HFF-Myc (cell line): ENCODE results near the gene HUS1.

Experiments used
- DNase-seq: peaks from one replicate; pipeline ENCODE4 v3.0.0-alpha.2; 2011; ENCODE audit warnings: low read depth; ENCODE audit errors: extremely low read depth
- H3K4me3 ChIP-seq: replicated peaks from 2 replicates; pipeline ENCODE4 v1.5.1; 2011; ENCODE audit warnings: low read depth, mild to moderate bottlenecking, control low read depth, low read length
- TF ChIP-seq, protein P1 (sequence below): IDR thresholded peaks from 2 replicates; pipeline ENCODE4 v1.5.1; 2012; ENCODE audit warnings: mild to moderate bottlenecking, low read depth, low read length, control low read depth; ENCODE audit errors: missing control alignments

The HUS1 gene

DNA sequence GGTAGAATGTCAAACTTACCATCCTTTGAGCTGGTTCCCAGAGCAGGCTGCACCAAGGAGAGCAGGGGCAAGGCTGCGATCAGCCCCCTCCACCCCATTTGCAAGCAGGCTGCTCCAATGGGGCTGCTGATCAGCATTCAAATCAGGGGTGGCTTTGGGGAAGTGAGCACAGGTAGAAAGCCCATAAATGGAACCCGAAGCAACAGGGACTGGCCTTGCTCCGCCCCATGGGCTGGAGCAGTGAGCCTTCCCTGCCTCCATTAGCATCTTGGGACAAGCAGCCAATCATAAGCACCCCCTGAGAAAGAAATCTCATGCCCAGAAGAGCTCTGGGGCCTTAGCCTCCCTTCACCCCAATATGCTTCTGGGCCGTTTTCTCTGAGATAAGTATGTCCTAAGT is 27.2 kb downstream of the HUS1 start:
- no peak for DNase-seq
- H3K4me3 ChIP-seq: no peak overlapping the region
- TF ChIP-seq, protein P1, sequence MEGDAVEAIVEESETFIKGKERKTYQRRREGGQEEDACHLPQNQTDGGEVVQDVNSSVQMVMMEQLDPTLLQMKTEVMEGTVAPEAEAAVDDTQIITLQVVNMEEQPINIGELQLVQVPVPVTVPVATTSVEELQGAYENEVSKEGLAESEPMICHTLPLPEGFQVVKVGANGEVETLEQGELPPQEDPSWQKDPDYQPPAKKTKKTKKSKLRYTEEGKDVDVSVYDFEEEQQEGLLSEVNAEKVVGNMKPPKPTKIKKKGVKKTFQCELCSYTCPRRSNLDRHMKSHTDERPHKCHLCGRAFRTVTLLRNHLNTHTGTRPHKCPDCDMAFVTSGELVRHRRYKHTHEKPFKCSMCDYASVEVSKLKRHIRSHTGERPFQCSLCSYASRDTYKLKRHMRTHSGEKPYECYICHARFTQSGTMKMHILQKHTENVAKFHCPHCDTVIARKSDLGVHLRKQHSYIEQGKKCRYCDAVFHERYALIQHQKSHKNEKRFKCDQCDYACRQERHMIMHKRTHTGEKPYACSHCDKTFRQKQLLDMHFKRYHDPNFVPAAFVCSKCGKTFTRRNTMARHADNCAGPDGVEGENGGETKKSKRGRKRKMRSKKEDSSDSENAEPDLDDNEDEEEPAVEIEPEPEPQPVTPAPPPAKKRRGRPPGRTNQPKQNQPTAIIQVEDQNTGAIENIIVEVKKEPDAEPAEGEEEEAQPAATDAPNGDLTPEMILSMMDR: no peak

- H3K4me3 ChIP-seq: no peak overlapping the region
- TF ChIP-seq, protein P1: no peak
- no peak for DNase-seq
Observed at GRCh38 chr7:47951374-47951773, 28.0 kb downstream of the HUS1 start.

DNA sequence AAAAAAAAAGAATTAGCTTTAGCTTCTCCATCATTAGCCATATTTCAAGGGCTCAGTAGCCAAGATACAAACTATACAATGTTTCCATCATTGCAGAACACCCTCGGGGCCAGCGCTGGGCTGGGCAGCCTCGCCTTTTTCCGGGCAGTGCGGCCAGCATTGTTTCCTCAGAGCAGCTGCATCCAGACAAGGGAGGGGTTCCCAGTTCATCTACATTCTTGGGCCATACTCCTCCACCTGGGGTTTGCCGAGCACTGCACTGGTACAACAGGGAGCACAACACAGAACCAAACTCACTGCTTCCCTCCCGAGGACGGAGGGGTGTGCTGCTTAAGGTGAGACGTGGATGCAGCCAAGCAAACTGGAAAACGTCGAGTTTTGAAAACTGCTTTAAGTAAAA is 28.7 kb downstream of the HUS1 start:
- H3K4me3 ChIP-seq: no peak overlapping the region
- DNase-seq: no peak
- TF ChIP-seq, protein P1: no peak

- TF ChIP-seq, protein P1: no peak
- DNase-seq: no peak
- no peak overlapping the region for H3K4me3 ChIP-seq
Observed at GRCh38 chr7:47949703-47950102, 29.7 kb downstream of the HUS1 start.

- TF ChIP-seq, protein P1: no peak
- no peak for DNase-seq
- no peak within 1 kb of the TSS for H3K4me3 ChIP-seq
Observed at GRCh38 chr7:47948141-47948790, 31.1 kb downstream of the HUS1 start, which contains the start of gene PKD1L1. TSS of gene PKD1L1 (minus strand) at chr7:47948466. CDS start at chr7:47948440, 26 bp downstream.

GRCh38 chr7:47947355-47947749 is 32.1 kb downstream of the HUS1 start:
- no peak for DNase-seq
- TF ChIP-seq, protein P1: no peak
- no peak overlapping the region for H3K4me3 ChIP-seq
